Hematopoietic multipotent progenitor cell treated with erythropoietin and hydrocortisone succinate and interleukin-3 and kit ligand, for 15 days (in vitro differentiated cells): Measurements from ENCODE around the gene PLA2G2A.

ENCODE experiments used
- DNase-seq: peaks from one replicate; pipeline ENCODE4 v3.0.0-alpha.2; 2015; ENCODE audit warnings: low spot score

Gene PLA2G2A

GRCh38 chr1:19926296-19927129 lies 52.9 kb downstream of the PLA2G2A start:
- no peak for DNase-seq
